MM.1S (cell line): ENCODE measurements around the gene GALNT12.

Experiments
- DNase-seq: peaks from one replicate; pipeline ENCODE4 v3.0.0-alpha.2; 2015
- H2AFZ ChIP-seq: fragments of 300-600 bp; sonication (generic); 2 replicates; pipeline ENCODE4 v1.6.0; 2016; ENCODE audit warnings: antibody characterized with exemption, low read length
- H3F3A ChIP-seq: fragments of 300-600 bp; sonication (generic); 2 replicates; pipeline ENCODE4 v1.6.1; 2016; ENCODE audit warnings: mild to moderate bottlenecking, antibody characterized with exemption, low read length, moderate library complexity, mixed read lengths; ENCODE audit not compliant: insufficient read depth
- H3K27ac ChIP-seq: fragments of 300-600 bp; sonication (generic); 2 replicates; pipeline ENCODE4 v1.5.1; 2016; ENCODE audit warnings: mild to moderate bottlenecking, low read length
- H3K27me3 ChIP-seq: fragments of 300-600 bp; sonication (generic); replicated peaks from 2 replicates; pipeline ENCODE4 v1.6.0; 2016; ENCODE audit warnings: low read length; ENCODE audit not compliant: insufficient read depth
- H3K36me3 ChIP-seq: fragments of 300-600 bp; sonication (generic); replicated peaks from 2 replicates; pipeline ENCODE4 v1.6.1; 2016; ENCODE audit warnings: mild to moderate bottlenecking, low read length, mixed read lengths; ENCODE audit not compliant: insufficient read depth
- H3K4me1 ChIP-seq: fragments of 300-600 bp; sonication (generic); 2 replicates; pipeline ENCODE4 v1.6.1; 2016; ENCODE audit warnings: low read length, mixed read lengths
- H3K4me2 ChIP-seq: fragments of 300-600 bp; sonication (generic); 2 replicates; pipeline ENCODE4 v1.6.0; 2016; ENCODE audit warnings: low read depth, low read length
- H3K4me3 ChIP-seq: fragments of 300-600 bp; sonication (generic); 2 replicates; pipeline ENCODE4 v1.5.1; 2016; ENCODE audit warnings: low read length, mixed read lengths
- H3K79me2 ChIP-seq: fragments of 300-600 bp; sonication (generic); 2 replicates; pipeline ENCODE4 v1.6.1; 2016; ENCODE audit warnings: mixed run types, low read length, mixed read lengths
- H3K9ac ChIP-seq: fragments of 300-600 bp; sonication (generic); 2 replicates; pipeline ENCODE4 v1.6.1; 2016; ENCODE audit warnings: low read length, mixed read lengths
- H3K9me2 ChIP-seq: fragments of 300-600 bp; sonication (generic); replicated peaks from 2 replicates; pipeline ENCODE4 v1.6.1; 2016; ENCODE audit warnings: mild to moderate bottlenecking, low read length, mixed read lengths; ENCODE audit not compliant: insufficient read depth
- H3K9me3 ChIP-seq: fragments of 300-600 bp; sonication (generic); replicated peaks from 2 replicates; pipeline ENCODE4 v1.6.1; 2016; ENCODE audit warnings: mild to moderate bottlenecking, low read length, mixed read lengths; ENCODE audit not compliant: insufficient read depth
- H4K20me1 ChIP-seq: fragments of 300-600 bp; sonication (generic); 2 replicates; pipeline ENCODE4 v1.6.1; 2016; ENCODE audit warnings: mild to moderate bottlenecking, low read length, moderate library complexity, mixed read lengths; ENCODE audit not compliant: insufficient read depth
- EZH2 ChIP-seq: fragments of 300-600 bp; sonication (generic); optimal IDR thresholded peaks from 2 replicates; pipeline ENCODE3; 2017; ENCODE audit warnings: low read depth, mild to moderate bottlenecking, antibody characterized with exemption, low read length, mixed read lengths
- EZH2phosphoT487 ChIP-seq: fragments of 300-600 bp; sonication (generic); IDR thresholded peaks from 2 replicates; pipeline ENCODE4 v1.6.1; 2018; ENCODE audit warnings: antibody characterized with exemption, low read length
- TF ChIP-seq, protein P1 (sequence below): fragments of 300-600 bp; sonication (generic); IDR thresholded peaks from 2 replicates; pipeline ENCODE4 v1.5.1; 2016; ENCODE audit warnings: antibody characterized with exemption, low read length, mixed read lengths

The GALNT12 gene

GRCh38 chr9:98842510-98842909 lies 35.0 kb downstream of the GALNT12 start:
- no peaks in the 10 kb centered on the region for H3K9me2 ChIP-seq
- no peaks in the 10 kb centered on the region for H3K79me2 ChIP-seq
- H3K4me1 ChIP-seq, result no peaks in the 10 kb centered on the region
- no peak overlapping the region for H3K9ac ChIP-seq
- no peak for DNase-seq
- no peaks in the 10 kb centered on the region for H3F3A ChIP-seq
- no peak overlapping the region for H3K4me2 ChIP-seq
- no peaks in the 10 kb centered on the region for H4K20me1 ChIP-seq
- no peak overlapping the region for H2AFZ ChIP-seq
- H3K27ac ChIP-seq, result no peak overlapping the region
- H3K27me3 ChIP-seq, result no peaks in the 10 kb centered on the region
- H3K36me3 ChIP-seq, result no peaks in the 10 kb centered on the region
- H3K4me3 ChIP-seq, result no peak overlapping the region
- H3K9me3 ChIP-seq, result no peaks in the 10 kb centered on the region
- TF ChIP-seq EZH2phosphoT487, result no peak
- TF ChIP-seq EZH2, result no peak
- TF ChIP-seq, protein P1, sequence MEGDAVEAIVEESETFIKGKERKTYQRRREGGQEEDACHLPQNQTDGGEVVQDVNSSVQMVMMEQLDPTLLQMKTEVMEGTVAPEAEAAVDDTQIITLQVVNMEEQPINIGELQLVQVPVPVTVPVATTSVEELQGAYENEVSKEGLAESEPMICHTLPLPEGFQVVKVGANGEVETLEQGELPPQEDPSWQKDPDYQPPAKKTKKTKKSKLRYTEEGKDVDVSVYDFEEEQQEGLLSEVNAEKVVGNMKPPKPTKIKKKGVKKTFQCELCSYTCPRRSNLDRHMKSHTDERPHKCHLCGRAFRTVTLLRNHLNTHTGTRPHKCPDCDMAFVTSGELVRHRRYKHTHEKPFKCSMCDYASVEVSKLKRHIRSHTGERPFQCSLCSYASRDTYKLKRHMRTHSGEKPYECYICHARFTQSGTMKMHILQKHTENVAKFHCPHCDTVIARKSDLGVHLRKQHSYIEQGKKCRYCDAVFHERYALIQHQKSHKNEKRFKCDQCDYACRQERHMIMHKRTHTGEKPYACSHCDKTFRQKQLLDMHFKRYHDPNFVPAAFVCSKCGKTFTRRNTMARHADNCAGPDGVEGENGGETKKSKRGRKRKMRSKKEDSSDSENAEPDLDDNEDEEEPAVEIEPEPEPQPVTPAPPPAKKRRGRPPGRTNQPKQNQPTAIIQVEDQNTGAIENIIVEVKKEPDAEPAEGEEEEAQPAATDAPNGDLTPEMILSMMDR, result no peak

- H3K27me3 ChIP-seq, result no peaks in the 10 kb centered on the region
- H3K4me1 ChIP-seq, result 0 out of 2 replicates have a peak, but pooled peaks cover 3% of the 10 kb centered on the region
- H3K79me2 ChIP-seq, result no peaks in the 10 kb centered on the region
- no peaks in the 10 kb centered on the region for H4K20me1 ChIP-seq
- H2AFZ ChIP-seq, result no peak overlapping the region
- no peaks in the 10 kb centered on the region for H3K9me3 ChIP-seq
- no peak overlapping the region for H3K4me2 ChIP-seq
- no peak overlapping the region for H3K9ac ChIP-seq
- H3F3A ChIP-seq, result no peaks in the 10 kb centered on the region
- no peak overlapping the region for H3K27ac ChIP-seq
- H3K4me3 ChIP-seq, result no peak overlapping the region
- H3K9me2 ChIP-seq, result no peaks in the 10 kb centered on the region
- TF ChIP-seq EZH2 (no peak), EZH2phosphoT487 (no peak)
- TF ChIP-seq, protein P1, result no peak
- H3K36me3 ChIP-seq, result no peaks in the 10 kb centered on the region
- DNase-seq, result no peak
Measured at GRCh38 chr9:98846081-98846480, 38.6 kb downstream of the GALNT12 start.

- DNase-seq, result no peak
- Histone ChIP-seq H4K20me1 (no peaks in the 10 kb centered on the region), H3K9ac (no peak overlapping the region), H3K4me3 (no peak overlapping the region), H3F3A (no peaks in the 10 kb centered on the region), H3K36me3 (no peaks in the 10 kb centered on the region), H3K27me3 (no peaks in the 10 kb centered on the region), H3K9me2 (no peaks in the 10 kb centered on the region), H2AFZ (no peak overlapping the region), H3K4me2 (no peak overlapping the region), H3K27ac (no peak overlapping the region), H3K4me1 (0 out of 2 replicates have a peak, but pooled peaks cover 3% of the 10 kb centered on the region), H3K79me2 (no peaks in the 10 kb centered on the region), H3K9me3 (no peaks in the 10 kb centered on the region)
- TF ChIP-seq EZH2 (no peak), EZH2phosphoT487 (no peak)
- TF ChIP-seq, protein P1, result no peak
Measured at GRCh38 chr9:98846879-98847278, 39.4 kb downstream of the GALNT12 start.
